Fibroblast of pulmonary artery (primary cell): Measurements from ENCODE around the gene ANO2.

Experiments
- DNase-seq: peaks from one replicate; pipeline ENCODE4 v3.0.0-alpha.2; 2010; ENCODE audit warnings: low read depth
- H3K4me3 ChIP-seq: replicated peaks from 2 replicates; pipeline ENCODE4 v1.5.1; 2011; ENCODE audit warnings: low read depth, mild to moderate bottlenecking, control low read depth, low read length, moderate library complexity
- CTCF ChIP-seq: IDR thresholded peaks from 2 replicates; pipeline ENCODE4 v1.5.1; 2011; ENCODE audit warnings: mild to moderate bottlenecking, control low read depth, low read length, inconsistent platforms; ENCODE audit errors: missing control alignments

ANO2 gene

GRCh38 chr12:5927732-5928516, 17.1 kb downstream of the ANO2 start:
- H3K4me3 ChIP-seq: no peak overlapping the region
- DNase-seq: no peak
- TF ChIP-seq CTCF: no peak

- no peak for TF ChIP-seq CTCF
- H3K4me3 ChIP-seq: no peak overlapping the region
- no peak for DNase-seq
These were observed 19.4 kb downstream of the ANO2 start for GRCh38 chr12:5925646-5926045.

- no peak overlapping the region for H3K4me3 ChIP-seq
- no peak for DNase-seq
- TF ChIP-seq CTCF: no peak
These were observed 20.7 kb downstream of the ANO2 start for GRCh38 chr12:5924342-5924741.

GRCh38 chr12:5923751-5924150, 21.3 kb downstream of the ANO2 start:
- no peak for DNase-seq
- TF ChIP-seq CTCF: no peak
- H3K4me3 ChIP-seq: no peak overlapping the region

GRCh38 chr12:5923043-5923605, 21.9 kb downstream of the ANO2 start:
- no peak overlapping the region for H3K4me3 ChIP-seq
- TF ChIP-seq CTCF: no peak
- DNase-seq: no peak

GRCh38 chr12:5921966-5922899, 22.8 kb downstream of the ANO2 start:
- no peak for TF ChIP-seq CTCF
- H3K4me3 ChIP-seq: no peak overlapping the region
- no peak for DNase-seq
